Esophagus (tissue), 2 donors: ENCODE measurements around the gene NGDN. TPM values are rescaled to one million over a fixed set of nuclear protein-coding genes. Genes with fewer than 3 reads are reported as not detected.
"Not testable (repeated sequence)": the region's sequence is repeated elsewhere in the genome, so short reads cannot be mapped to it uniquely, and the experiment has no call there.

ENCODE experiments used
- H3K27ac ChIP-seq, 2 donors: one replicate each; pipeline ENCODE4 v1.5.1; 2013; ENCODE audit warnings: low read depth in 2 of 2, mild to moderate bottlenecking in 2 of 2, inconsistent platforms in 1 of 2, low read length in 1 of 2, moderate library complexity in 1 of 2
- H3K27me3 ChIP-seq, 2 donors: one replicate each; pipeline ENCODE4 v1.6.1; 2013; ENCODE audit warnings: low read length in 2 of 2, control low read depth in 1 of 2, mild to moderate bottlenecking in 1 of 2; ENCODE audit not compliant: insufficient read depth in 2 of 2, control insufficient read depth in 1 of 2
- H3K36me3 ChIP-seq, 2 donors: one replicate each; pipeline ENCODE4 v1.6.1; 2013; ENCODE audit warnings: low read length in 1 of 2; ENCODE audit not compliant: control insufficient read depth in 2 of 2, insufficient read depth in 2 of 2
- H3K4me1 ChIP-seq, 2 donors: one replicate each; pipeline ENCODE4 v1.6.1; 2013; ENCODE audit warnings: low read length in 1 of 2; ENCODE audit not compliant: control insufficient read depth in 2 of 2, insufficient read depth in 2 of 2
- H3K4me3 ChIP-seq, 2 donors: one replicate each; pipeline ENCODE4 v1.5.1; 2013; ENCODE audit warnings: low read length in 2 of 2, mild to moderate bottlenecking in 2 of 2, low read depth in 1 of 2, moderate library complexity in 1 of 2
- H3K9me3 ChIP-seq, 2 donors: one replicate each; pipeline ENCODE4 v1.6.1; 2013; ENCODE audit warnings: mild to moderate bottlenecking in 2 of 2, low read depth in 1 of 2, low read length in 1 of 2, moderate library complexity in 1 of 2; ENCODE audit not compliant: control insufficient read depth in 2 of 2, insufficient read depth in 1 of 2
- WGBS, 2 donors: extraction: QIAGEN DNeasy Blood & Tissue Kit; methylation state at CpG; one replicate each; pipeline ENCODE4 v1.1.7; 2013; 5-methylcytosine and 5-hydroxymethylcytosine counted together
- polyA plus RNA-seq, 2 donors: library from polyadenylated mRNA; stranded (reverse); fragments of 200-250 nt; gene quantifications; one replicate each; pipeline ENCODE4 v1.2.3, GENCODE V29; 2013
- donor health status: healthy with polysubstance abuse.
- donor health status: Bipolar disorder and iron deficiency.

Gene NGDN, protein sequence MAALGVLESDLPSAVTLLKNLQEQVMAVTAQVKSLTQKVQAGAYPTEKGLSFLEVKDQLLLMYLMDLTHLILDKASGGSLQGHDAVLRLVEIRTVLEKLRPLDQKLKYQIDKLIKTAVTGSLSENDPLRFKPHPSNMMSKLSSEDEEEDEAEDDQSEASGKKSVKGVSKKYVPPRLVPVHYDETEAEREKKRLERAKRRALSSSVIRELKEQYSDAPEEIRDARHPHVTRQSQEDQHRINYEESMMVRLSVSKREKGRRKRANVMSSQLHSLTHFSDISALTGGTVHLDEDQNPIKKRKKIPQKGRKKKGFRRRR
- polyA plus RNA-seq, result 10 to 100 TPM; 20.7 to 38.3 TPM

DNA sequence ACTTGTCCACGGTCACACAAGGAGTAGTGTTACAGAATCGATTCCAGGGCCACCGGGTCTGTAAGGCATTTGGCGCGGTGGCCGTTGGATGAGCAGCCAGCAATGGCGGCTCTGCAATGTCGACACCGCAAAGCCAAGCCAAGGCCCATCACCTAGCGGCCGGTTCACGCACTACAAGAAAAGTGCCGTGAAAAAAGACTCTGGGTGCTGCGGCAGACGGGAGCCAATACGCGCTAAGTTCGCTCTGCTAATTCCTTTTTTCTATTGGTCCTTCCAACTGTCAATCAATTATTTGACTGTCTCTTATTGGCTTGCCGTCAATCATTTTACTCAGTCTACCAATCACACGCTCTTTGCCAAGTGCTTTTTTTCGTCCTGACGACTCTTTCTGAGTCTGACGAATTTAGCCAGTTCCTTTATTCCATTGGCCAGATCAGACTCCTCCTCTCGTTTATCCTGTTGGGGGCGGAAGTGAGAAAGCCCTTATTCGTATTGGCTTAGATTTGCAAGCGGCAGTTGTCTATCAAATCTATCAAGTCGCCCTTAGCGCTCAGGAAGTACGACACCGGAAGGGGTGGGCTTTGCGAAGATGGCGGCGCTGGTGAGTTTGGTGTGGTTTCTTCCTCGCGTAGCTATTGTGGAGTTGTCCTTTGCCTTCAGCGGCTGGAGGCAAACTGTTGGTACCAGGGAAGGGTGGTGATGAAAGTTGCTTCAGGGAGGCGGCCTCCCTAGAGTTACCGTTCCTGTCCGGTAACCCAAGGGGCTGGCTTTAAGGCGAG is at the start of gene NGDN:
TSS of gene NGDN (plus strand) at position 577 of the 779 bp plus-strand sequence. CDS start at position 590, 13 bp downstream.
- H3K4me1 ChIP-seq, result no peaks in the 10 kb centered on the region
- H3K36me3 ChIP-seq, result peaks cover 0 to 3% of the 10 kb centered on the region in 2 donors
- no peaks in the 10 kb centered on the region for H3K27me3 ChIP-seq
- peak within 1 kb of the TSS; percentile 74 to 94 for H3K27ac ChIP-seq
- WGBS, 2 donors, result 1 to 2% methylated on average over 41 of the region's 41 CpGs
- H3K4me3 ChIP-seq, result peak within 1 kb of the TSS; percentile 80 to 99
- H3K9me3 ChIP-seq, result no peaks in the 10 kb centered on the region

GRCh38 chr14:23421594-23421993 is 47.9 kb upstream of the NGDN start:
- no peak overlapping the region for H3K27ac ChIP-seq
- no peaks in the 10 kb centered on the region for H3K36me3 ChIP-seq
- H3K4me1 ChIP-seq, result no peaks in the 10 kb centered on the region
- H3K9me3 ChIP-seq, result no peaks in the 10 kb centered on the region
- H3K27me3 ChIP-seq, result no peaks in the 10 kb centered on the region
- no peak overlapping the region for H3K4me3 ChIP-seq

- WGBS, 2 donors, result 78 to 83% methylated on average over 6 of the region's 6 CpGs
Measured at GRCh38 chr14:23423657-23424056, 45.8 kb upstream of the NGDN start.

DNA sequence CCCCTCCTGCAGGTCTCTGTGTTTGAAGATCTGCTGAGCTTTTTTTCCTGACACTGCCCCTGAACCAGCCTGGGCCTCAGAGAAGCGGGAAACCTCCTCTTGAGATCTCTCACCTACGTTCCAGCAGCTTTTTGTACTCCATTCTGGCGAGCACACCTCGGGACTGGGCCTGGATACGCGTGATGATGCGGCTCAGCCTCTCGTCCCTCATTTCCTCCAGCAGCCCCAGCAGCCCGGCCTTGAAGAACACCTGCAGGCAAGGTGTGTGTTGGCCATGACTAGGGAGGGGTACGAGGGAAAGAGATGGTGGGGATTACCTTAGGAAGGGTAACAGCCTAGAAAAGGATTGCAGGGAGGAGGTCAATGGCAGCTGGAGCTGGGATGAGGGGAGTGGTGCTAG is 44.3 kb upstream of the NGDN start:
- Histone ChIP-seq H3K36me3 (no peaks in the 10 kb centered on the region), H3K4me1 (no peaks in the 10 kb centered on the region), H3K27ac (no peak overlapping the region), H3K9me3 (no peaks in the 10 kb centered on the region), H3K27me3 (no peaks in the 10 kb centered on the region), H3K4me3 (no peak overlapping the region)
- WGBS, 2 donors, result 77 to 83% methylated on average over 10 of the region's 10 CpGs

More at GRCh38 chr14:23423657-23424056, 45.8 kb upstream of the NGDN start:
- no peaks in the 10 kb centered on the region for H3K9me3 ChIP-seq
- H3K4me1 ChIP-seq, result no peaks in the 10 kb centered on the region
- no peaks in the 10 kb centered on the region for H3K36me3 ChIP-seq
- H3K27ac ChIP-seq, result no peak overlapping the region
- no peaks in the 10 kb centered on the region for H3K27me3 ChIP-seq
- H3K4me3 ChIP-seq, result no peak overlapping the region

DNA sequence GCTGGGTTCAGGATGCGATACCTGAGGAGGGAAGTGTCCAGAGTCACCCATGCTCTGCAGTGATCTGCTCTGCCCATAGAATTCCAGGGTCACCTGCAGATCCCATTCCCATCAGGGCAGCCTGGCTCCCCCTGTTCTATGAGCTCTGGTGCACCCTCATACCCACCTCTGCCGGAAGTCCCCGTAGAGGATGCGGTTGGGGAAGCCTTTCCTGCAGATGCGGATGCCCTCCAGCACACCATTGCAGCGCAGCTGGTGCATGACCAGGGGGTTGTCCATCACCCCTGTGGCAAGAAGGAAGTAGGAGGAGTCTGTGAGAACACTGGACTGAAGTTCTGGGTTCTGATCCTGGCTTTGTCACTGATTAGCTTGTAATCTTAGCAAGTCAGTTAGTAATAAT is 43.7 kb upstream of the NGDN start:
- not testable (repeated sequence) for H3K27ac ChIP-seq, H3K4me1 ChIP-seq, H3K27me3 ChIP-seq, H3K36me3 ChIP-seq, H3K9me3 ChIP-seq, H3K4me3 ChIP-seq
- 86 to 90% methylated on average over 6 of the region's 6 CpGs for WGBS, 2 donors

DNA sequence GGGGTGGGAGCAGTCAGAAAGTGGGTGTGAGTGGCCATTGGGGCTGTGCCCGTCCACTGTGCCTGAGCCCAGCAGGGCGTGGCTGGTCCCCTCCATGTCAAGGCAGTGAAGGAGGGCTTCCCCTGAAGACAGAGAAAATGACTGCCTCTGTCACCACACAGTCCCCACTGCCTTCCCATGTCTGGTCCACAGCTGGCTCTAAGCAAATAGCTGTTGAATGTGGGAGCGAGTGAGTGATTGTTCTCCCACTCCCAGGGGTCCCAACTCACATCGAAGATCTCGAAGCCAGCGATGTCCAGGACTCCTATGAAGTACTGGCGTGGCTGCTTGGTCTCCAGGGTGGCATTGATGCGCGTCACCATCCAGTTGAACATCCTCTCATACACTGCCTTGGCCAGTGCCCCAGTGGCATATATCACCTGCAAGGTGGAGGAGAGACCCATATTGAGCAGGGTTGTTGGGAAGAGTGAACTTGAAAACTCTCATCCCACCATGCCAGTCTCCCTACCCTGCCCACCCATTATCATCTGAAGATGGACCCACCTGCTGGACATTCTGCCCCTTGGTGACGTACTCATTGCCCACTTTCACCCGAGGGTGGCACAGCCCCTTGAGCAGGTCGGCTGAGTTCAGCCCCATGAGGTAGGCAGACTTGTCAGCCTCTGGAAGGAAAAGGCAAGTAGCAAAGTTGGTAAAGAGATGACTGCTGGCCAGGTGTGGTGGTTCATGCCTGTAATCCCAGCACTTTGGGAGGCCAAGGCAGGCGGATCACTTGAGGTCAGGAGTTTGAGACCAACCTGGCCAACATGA is 40.6 kb upstream of the NGDN start:
- H3K27ac ChIP-seq, result no peak overlapping the region
- WGBS, 2 donors, result 87 to 91% methylated on average over 13 of the region's 13 CpGs
- H3K27me3 ChIP-seq, result no peaks in the 10 kb centered on the region
- H3K4me3 ChIP-seq, result no peak overlapping the region
- H3K4me1 ChIP-seq, result no peaks in the 10 kb centered on the region
- no peaks in the 10 kb centered on the region for H3K36me3 ChIP-seq
- H3K9me3 ChIP-seq, result no peaks in the 10 kb centered on the region

DNA sequence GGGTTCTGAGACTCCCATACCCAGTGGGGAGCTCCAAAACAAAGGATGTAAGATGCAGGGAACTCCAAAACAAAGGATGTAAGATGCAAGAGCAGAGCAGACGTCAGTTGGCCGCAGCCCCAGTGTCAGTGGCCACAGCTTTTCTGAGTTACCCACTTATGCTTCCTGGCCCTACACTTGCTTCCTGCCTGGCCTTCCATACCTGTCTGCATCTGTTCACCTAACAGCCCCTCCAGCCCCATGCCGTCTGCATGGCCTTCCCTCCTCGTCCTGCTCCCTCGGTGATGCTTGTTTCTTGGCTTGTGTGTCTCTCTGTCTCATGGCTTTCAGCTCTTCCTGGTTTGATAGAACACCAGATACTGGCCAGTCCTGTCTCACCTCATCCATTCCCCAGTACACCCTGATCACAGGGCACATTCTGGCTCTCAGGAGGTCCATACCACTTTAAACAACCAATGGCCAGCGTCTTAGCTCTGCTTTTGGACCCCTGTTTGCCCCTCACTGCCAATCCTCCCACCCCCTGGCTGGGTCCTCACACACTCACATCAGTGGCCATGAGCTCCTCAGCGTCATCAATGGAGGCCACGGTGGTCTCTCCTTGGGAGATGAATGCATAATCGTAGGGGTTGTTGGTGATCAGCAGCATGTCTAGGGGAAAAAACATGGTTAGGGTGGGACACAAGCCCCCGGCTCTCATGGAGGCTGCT is 39.3 kb upstream of the NGDN start:
- H3K4me3 ChIP-seq, result no peak overlapping the region
- H3K27ac ChIP-seq, result no peak overlapping the region
- no peaks in the 10 kb centered on the region for H3K9me3 ChIP-seq
- H3K36me3 ChIP-seq, result no peaks in the 10 kb centered on the region
- no peaks in the 10 kb centered on the region for H3K4me1 ChIP-seq
- no peaks in the 10 kb centered on the region for H3K27me3 ChIP-seq
- 78 to 81% methylated on average over 10 of the region's 10 CpGs for WGBS, 2 donors

GRCh38 chr14:23430723-23431085 is 38.8 kb upstream of the NGDN start:
- Histone ChIP-seq H3K27ac (no peak overlapping the region), H3K27me3 (no peaks in the 10 kb centered on the region), H3K4me3 (no peak overlapping the region), H3K4me1 (no peaks in the 10 kb centered on the region), H3K36me3 (no peaks in the 10 kb centered on the region), H3K9me3 (no peaks in the 10 kb centered on the region)
- WGBS, 2 donors, result 43 to 50% methylated on average over 2 of the region's 2 CpGs

DNA sequence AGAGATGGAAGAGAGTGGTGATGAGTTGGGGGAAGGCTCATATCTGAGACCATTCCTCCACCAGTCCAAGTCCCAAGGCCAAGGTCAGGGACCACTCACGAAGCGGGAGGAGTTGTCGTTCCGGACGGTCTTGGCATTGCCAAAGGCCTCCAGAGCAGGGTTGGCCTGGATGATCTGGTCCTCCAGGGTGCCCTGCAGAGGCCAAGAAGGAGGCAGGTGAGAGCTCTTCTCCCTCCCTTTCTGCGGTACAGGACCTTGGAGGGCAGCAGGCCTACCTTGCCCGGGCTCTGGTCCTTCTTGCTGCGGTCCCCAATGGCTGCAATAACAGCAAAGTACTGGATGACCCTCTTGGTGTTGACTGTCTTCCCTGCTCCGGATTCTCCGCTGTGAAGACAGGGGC is 38.0 kb upstream of the NGDN start:
- no peaks in the 10 kb centered on the region for H3K36me3 ChIP-seq
- no peaks in the 10 kb centered on the region for H3K27me3 ChIP-seq
- no peak overlapping the region for H3K4me3 ChIP-seq
- no peaks in the 10 kb centered on the region for H3K4me1 ChIP-seq
- no peak overlapping the region for H3K27ac ChIP-seq
- WGBS, 2 donors, result 87 to 90% methylated on average over 10 of the region's 10 CpGs
- no peaks in the 10 kb centered on the region for H3K9me3 ChIP-seq
